GM19395 (cell line): Measurements from ENCODE around the gene EXD2.
A peak's percentile ranks its signal among the peaks of the same experiment; 100 is the strongest.
"Not testable (repeated sequence)": the region's sequence is repeated elsewhere in the genome, so short reads cannot be mapped to it uniquely, and the experiment has no call there.

ENCODE experiments used
- ATAC-seq: cut with Tn5 transposase; IDR thresholded peaks from one replicate; pipeline ENCODE4 v1.9.1; 2021; ENCODE audit warnings: mild to moderate bottlenecking, moderate library complexity; ENCODE audit not compliant: unreplicated experiment

EXD2 gene

GRCh38 chr14:69191340-69192111 lies at the start of gene EXD2:
EXD2 (plus strand) TSS chr14:69191498; CDS start chr14:69209471, 17,973 bp downstream.
- peak; percentile 92 for ATAC-seq

DNA sequence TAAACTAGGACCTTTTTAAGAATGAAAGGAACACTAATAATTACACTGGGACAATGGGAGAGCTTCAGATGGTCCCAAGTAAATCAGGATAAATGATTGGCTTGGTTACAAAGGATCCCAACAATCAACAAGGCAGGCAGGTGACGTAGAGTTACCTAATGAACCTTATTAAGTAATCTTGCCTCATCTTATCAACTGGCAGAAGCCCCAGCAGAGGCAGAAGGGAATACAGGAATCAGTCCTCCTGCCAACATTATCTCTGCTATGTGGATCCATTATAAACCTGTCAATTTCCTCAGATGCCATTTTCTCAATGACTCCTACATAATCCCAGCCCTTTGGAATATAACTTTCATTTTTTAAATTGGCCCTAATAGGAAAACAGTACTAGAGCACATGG lies 49.7 kb upstream of the EXD2 start:
- ATAC-seq = no peak

DNA sequence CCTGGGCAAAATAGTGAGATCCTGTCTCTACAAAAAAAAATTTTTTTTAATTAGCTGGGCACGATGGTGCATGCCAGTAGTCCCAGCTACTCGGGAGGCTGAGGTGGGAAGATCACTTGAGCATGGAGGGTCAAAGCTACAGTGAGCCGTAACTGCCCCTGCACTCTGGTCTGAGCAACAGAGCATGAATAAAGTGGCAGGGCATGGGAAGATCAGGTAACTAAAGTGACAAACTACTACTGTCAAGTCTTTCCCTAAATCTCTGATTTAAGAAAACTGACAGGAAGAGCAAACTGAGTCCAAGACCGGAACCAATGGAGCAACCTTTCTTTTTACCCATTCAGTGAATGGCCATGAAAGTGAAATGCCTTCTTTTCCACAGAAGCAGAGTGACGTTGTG lies 49.2 kb upstream of the EXD2 start:
- ATAC-seq = no peak

GRCh38 chr14:69149461-69150244 lies 41.6 kb upstream of the EXD2 start:
- ATAC-seq = no peak

DNA sequence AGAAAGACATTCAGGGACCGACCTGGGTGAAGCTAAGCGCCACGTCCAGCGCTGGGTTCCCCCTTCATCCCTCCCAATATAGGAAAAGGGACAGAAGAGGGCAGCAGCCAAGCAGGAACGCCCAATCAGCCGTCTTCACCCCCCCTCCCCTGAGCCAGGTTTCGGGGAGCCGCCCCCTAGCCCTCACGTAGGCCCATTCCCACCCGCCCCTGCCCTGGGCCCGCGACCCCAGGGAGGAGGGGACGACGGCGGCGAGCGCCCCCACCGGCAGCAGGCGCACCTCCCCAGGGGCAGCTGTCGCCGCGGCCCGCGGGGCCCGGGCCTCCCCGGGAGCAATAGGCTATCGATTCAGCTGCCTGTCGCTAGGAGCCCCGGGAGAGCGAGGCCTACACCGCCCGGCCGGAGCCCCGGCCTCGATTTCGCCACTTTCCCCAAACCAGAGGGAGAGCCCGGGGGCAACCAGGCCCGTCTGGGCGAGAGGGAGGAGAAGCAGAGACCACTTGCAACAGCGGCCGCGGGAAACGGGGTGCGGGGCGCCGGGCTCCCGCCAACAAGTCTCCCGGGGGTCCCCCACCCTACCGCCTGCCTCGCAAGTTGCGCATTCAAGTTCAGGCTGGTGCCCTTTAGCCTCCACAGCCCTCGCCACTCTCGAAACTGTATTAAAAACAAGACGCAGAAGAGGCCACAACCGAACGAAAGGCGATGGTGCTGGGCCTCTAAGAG lies 39.7 kb upstream of the EXD2 start:
- ATAC-seq = peak; percentile 53

GRCh38 chr14:69152181-69152901 lies 39.0 kb upstream of the EXD2 start:
- peak; percentile 1 for ATAC-seq

GRCh38 chr14:69152902-69153151 lies 38.5 kb upstream of the EXD2 start, which contains the start of gene DCAF5:
DCAF5 (minus strand) TSS chr14:69153119; CDS start chr14:69152978, 141 bp downstream.
- ATAC-seq = no peak

DNA sequence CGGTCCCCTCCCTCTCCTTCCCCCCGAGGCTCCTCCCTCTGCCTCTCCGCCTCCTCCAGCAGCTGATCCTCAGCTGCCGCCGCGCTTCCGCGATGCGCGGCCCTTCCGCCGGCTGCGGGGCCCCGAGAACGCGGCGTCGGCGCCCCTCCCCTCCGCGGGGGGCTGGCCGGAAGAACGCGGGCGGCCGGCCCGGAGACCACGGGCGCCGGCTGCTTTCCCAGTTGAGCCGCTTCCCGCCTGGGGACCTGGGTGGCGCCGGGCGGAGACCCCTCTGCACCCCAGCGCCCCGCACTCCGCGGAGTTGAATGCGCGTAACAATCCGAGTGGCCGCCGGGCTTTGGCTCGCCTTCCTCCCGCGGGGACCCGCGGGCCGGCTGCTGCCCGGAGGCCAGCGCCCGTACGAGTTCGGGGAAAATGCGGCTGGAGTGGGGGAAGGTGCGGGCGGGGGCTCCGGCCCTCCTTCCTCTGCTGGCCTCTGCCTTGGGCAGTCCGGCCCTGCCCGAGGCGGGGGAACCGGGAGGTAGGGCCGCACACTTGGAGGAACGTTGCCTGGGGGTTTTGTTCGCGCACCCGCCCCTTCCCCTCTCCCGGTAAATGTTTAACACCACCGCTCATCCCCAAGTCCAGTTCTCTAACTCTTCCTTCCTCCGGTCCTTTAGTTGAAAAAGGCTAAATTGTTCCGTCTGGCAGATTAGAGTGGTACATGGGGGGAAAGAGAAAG lies 38.0 kb upstream of the EXD2 start:
- ATAC-seq = peak; percentile 85

DNA sequence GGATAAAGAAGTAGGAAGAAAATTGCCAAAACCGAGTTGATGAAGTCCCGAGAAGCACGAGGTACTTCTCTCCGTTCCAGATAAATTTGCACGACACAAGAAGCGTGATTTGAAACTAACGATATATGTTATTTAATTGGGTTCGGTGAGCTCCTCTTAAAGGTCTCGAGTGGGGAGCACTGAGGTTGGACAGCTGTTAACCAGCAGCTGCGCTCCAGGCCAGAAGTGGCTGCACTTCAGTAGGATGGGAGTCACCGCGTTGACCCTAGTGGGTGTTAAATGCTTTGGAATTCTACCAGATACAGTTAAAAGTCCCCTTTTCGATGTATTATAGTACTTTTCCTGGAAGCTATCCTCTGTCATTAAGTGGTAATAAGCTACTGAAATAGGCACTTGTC lies 37.4 kb upstream of the EXD2 start:
- no peak for ATAC-seq

DNA sequence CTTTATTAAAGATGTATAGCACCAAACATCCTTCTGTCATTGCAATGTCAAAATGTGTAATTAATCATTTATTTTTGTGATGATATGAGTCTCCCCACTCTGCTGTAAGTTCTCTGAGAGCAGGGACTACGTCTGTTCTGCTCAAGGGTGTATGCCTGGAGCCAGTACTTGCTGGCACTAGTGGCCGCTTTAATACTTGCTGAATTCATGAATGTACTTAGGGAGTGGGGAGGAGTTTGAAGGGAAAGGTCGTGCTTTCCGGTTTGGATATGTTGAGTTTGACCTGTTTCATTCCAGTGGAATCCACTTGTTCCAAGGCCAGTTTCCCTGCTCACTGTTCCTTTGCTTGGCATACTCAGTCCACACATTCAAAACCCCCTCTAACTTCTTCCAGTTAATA lies 36.5 kb upstream of the EXD2 start:
- ATAC-seq = no peak

DNA sequence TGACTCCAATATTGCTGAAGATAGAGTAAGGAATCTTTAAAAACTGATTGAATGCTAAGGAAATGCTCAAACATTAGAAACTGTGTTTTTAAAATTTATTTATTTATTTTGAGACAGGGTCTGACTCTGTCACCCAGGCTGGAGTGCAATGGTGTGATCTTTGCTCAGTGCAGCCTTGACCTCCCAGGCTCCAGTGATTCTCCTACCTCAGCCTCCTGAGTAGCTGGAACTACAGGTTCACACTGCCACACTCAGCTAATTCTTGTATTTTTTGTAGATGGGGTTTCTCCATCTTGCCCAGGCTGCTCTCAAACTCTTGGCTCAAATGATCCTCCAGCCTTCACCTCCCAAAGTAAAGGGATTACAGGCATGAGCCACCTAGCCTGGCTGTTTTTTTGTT lies 35.1 kb upstream of the EXD2 start:
- ATAC-seq = no peak

DNA sequence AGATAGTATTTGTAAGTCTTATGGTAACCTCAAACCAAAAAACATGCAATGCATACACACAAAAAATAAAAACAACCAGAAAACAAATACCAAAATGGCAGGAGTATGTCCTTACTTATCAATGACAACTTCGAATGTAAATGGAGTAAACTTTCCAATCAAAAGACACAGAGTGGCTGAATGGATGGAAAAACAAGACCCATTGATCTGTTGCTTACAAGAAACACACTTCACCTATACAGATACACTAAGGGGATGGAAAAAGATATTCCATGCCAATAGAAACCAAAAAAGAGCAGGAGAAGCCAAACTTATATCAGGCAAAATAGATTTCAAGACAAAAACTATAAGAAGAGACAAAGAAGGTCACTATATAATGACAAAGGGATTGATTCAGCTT lies 29.7 kb upstream of the EXD2 start:
- no peak for ATAC-seq

DNA sequence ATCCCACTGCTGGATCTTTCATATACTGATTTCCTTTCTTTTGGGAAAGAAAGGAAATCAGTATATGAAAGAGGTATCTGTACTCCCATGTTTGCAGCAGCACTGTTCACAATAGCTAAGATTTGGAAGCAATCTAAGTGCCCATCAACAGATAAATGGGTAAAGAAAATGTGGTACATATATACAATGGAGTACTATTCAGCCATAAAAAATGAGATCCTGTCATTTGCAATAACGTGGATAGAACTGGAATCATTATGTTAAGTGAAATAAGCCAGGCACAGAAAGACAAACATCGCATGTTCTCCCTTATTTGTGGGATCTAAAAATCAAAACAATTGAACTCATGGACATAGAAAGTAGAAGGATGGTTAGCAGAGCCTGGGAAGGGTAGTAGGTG lies 25.5 kb upstream of the EXD2 start:
- not testable (repeated sequence) for ATAC-seq

DNA sequence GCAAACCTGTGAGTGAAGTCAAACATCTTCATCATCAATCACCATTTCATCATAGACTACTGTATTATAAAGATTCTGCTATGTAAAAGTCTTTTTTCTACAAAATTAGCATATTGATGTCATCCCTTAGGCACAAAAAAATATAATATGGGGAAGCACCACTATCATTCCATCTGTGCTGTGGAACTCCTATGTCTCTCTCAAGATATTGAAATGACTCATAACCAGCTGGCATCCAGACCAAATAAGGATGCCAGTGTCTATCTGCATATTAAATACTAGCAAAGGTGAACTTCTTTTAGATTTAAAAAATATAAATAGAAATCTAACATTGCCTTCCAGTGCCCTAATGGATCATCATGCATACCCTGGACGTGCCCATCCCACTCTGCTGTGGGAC lies 20.5 kb upstream of the EXD2 start:
- ATAC-seq = no peak

DNA sequence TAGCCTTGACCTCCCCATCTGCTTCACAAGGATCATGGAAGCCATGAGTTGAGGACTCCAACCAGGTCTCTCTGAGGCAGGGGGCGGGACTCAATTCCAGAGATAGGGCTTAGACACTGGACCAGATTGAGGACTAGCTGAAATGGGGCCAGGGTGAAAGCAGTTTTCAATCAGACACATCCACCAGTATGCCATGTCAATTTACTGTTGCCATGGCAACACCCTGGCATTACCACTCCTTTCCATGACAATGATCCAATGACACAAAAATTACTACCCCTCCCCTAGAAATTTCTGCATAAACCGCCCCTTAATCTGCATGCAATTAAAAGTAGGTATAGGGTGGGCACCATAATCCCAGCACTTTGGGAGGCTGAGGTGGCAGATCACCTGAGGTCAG lies 19.7 kb upstream of the EXD2 start:
- no peak for ATAC-seq

DNA sequence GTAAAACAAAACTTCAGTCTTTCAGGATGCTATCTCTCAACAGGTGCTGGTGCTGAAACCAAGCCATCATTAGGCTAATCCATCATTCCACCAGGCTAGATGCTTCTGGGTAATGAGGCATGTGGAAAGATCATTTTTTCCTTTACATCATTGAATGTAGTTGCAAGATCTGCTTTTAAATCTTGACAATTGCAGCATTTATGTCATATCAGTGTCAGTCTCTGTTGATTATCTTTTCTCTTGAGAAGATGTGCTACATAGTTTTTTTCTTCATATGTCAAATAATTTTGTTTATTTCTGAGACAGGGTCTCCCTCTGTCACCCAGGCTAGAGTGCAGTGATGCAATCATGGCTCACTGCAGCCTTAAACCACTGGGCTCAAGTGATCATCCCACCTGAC lies 16.2 kb upstream of the EXD2 start:
- ATAC-seq = no peak

- ATAC-seq = no peak
Measured at GRCh38 chr14:69181491-69181890, 9.8 kb upstream of the EXD2 start.

GRCh38 chr14:69182580-69182979 lies 8.7 kb upstream of the EXD2 start:
- not testable (repeated sequence) for ATAC-seq

GRCh38 chr14:69183735-69184134 lies 7.6 kb upstream of the EXD2 start:
- ATAC-seq = no peak

- no peak for ATAC-seq
Measured at GRCh38 chr14:69190191-69190590, 1.1 kb upstream of the EXD2 start.

DNA sequence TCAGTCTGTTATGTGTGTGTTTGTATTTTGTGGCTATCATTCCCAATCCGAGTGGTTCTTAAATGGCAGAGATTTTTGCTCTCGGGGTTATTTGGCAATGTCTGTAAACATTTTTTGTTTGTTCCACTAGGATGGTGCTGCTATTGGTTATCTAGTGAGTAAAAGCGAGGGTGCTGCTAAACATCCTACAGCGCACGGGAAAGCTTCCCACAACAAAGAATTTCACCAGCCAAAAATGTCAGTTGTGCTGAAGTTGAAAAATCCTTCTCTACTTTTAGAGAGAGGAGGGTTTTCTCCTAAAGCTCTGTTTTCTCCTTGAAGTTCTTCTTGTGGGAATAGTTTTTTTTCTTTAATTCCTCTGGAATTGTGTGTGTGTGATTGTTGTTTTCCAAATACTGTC lies 2.4 kb downstream of the EXD2 start:
- no peak for ATAC-seq
